ENCODE results near the gene ZNF648.
"Not testable (repeated sequence)": the region's sequence is repeated elsewhere in the genome, so short reads cannot be mapped to it uniquely, and the experiment has no call there.

ZNF648 gene

GRCh38 chr1:182015360-182015759 lies 46.2 kb downstream of the ZNF648 start:
- no peak for DNase-seq

- DNase-seq, result not testable (repeated sequence)
These were observed 50.6 kb downstream of the ZNF648 start for GRCh38 chr1:182010800-182011370.

- not testable (repeated sequence) for DNase-seq
These were observed 56.1 kb downstream of the ZNF648 start for GRCh38 chr1:182005398-182005797.

- DNase-seq, result no peak
These were observed 56.9 kb downstream of the ZNF648 start for GRCh38 chr1:182004601-182005000.
